Measurements from ENCODE around the gene JAKMIP1. TPM values are rescaled to one million over a fixed set of nuclear protein-coding genes. Genes with fewer than 3 reads are reported as not detected.

Gene JAKMIP1
- total RNA-seq, 1 experiment from 2014 or later: not detected

DNA sequence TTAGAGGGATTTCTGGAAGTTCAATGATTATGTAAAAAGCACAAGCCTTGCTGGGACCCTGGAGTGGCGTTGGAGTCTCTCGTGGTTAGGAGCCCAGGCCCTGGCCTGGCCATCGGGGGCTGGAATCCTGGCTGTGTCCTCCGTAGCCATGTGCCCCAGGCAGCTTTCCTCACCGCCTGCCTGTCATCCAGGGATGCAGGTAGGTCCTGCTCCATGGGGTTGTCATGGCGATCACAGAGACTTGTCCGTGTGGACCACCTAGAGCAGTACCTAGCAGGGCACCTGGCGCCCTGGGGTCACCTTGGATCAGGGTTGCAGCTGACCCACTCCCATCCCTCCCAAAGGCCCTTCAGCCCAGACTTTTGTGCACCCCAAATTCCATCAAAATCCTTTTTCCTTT is 39.1 kb upstream of the JAKMIP1 start:
- Histone ChIP-seq H4K20me1 (ENCODE audit: insufficient read depth) (no peaks in the 10 kb centered on the region), H3K4me2 (ENCODE audit: low read length) (no peak overlapping the region), H3K4me3 (replicated peaks in 1 of 2; ENCODE audit: low read depth in 1 of 2, low read length in 2 of 2) (no peak overlapping the region), H3K27ac (ENCODE audit: low read depth, low read length) (no peak overlapping the region), H3K4me1 (ENCODE audit: control insufficient read depth in 1 of 2, insufficient read depth in 2 of 2, low read length in 2 of 2) (no peaks in the 10 kb centered on the region), H3K9me2 (ENCODE audit: insufficient read depth) (no peaks in the 10 kb centered on the region), H2AFZ (ENCODE audit: low read depth, low read length, poor library complexity, severe bottlenecking) (no peak overlapping the region), H3K79me2 (ENCODE audit: insufficient read depth, low read length) (no peaks in the 10 kb centered on the region), H3K36me3 (ENCODE audit: control insufficient read depth in 1 of 2, insufficient read depth in 2 of 2, low read length in 2 of 2) (no peaks in the 10 kb centered on the region), H3K9ac (ENCODE audit: low read length) (no peak overlapping the region), H3K27me3 (ENCODE audit: insufficient read depth, low read length) (no peaks in the 10 kb centered on the region), H3K9me3 (ENCODE audit: control insufficient read depth in 1 of 2, insufficient read depth in 1 of 2, low read depth in 1 of 2, low read length in 2 of 2) (peaks cover 0 to 6% of the 10 kb centered on the region in 2 experiments; a peak in 1 of 4 replicates)
- CTCF ChIA-PET: no interaction called here
- RAD21 ChIA-PET (ENCODE audit: low non-redundant PET in 1 of 2, low total read pairs in 2 of 2, uncharacterized antibody in 2 of 2, unreplicated experiment in 2 of 2): no interaction called here
- POLR2A ChIA-PET: no interaction called here
- BruUV-seq (replicated peaks): no TSS peak
- TF ChIP-seq, protein P1, sequence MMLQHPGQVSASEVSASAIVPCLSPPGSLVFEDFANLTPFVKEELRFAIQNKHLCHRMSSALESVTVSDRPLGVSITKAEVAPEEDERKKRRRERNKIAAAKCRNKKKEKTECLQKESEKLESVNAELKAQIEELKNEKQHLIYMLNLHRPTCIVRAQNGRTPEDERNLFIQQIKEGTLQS (IDR thresholded peaks at IDR 0.05): no peak
- no peak for TF ChIP-seq CTCF (IDR thresholded peaks at IDR 0.05 in 2 of 3, conservative IDR thresholded peaks at IDR 0.05 in 1 of 3; ENCODE audit: borderline replicate concordance in 1 of 3, insufficient read depth in 1 of 3, low read depth in 2 of 3, low read length in 2 of 3)
- no peak for TF ChIP-seq ELF1 (IDR thresholded peaks at IDR 0.05; ENCODE audit: borderline replicate concordance, low read depth)
- TF ChIP-seq EZH2phosphoT487 (IDR thresholded peaks at IDR 0.05; ENCODE audit: borderline replicate concordance): no peak
- no peak for TF ChIP-seq CEBPB (IDR thresholded peaks at IDR 0.05; ENCODE audit: low read depth)
- no peak for TF ChIP-seq TCF7L2 (IDR thresholded peaks at IDR 0.05; ENCODE audit: borderline replicate concordance, extremely low read depth, insufficient read depth, insufficient read length)
- no peak for TF ChIP-seq ZBTB33 (IDR thresholded peaks at IDR 0.05; ENCODE audit: extremely low read depth, insufficient replicate concordance, low read length)
- TF ChIP-seq SRF (IDR thresholded peaks at IDR 0.05; ENCODE audit: low read depth): no peak
- no peak for TF ChIP-seq YY1 (IDR thresholded peaks at IDR 0.05; ENCODE audit: extremely low read depth, insufficient replicate concordance, low read depth, low read length)
- intact Hi-C loops (cut with micrococcal nuclease): no loop called here
- no peak for ATAC-seq
- no peak for DNase-seq (ENCODE audit: low read depth, low spot score)
